HG03280 (cell line): ENCODE measurements around the gene LAGE3.
"Not testable (repeated sequence)": the region's sequence is repeated elsewhere in the genome, so short reads cannot be mapped to it uniquely, and the experiment has no call there.

Experiments used
- ATAC-seq: cut with Tn5 transposase; IDR thresholded peaks from one replicate; pipeline ENCODE4 v1.9.1; 2021; ENCODE audit warnings: mild to moderate bottlenecking, moderate library complexity; ENCODE audit not compliant: unreplicated experiment

LAGE3 gene

GRCh38 chrX:154502989-154503388 is 23.9 kb upstream of the LAGE3 start:
- ATAC-seq = no peak

- no peak for ATAC-seq
These were observed 23.0 kb upstream of the LAGE3 start for GRCh38 chrX:154502098-154502497.

GRCh38 chrX:154501423-154501822 is 22.3 kb upstream of the LAGE3 start:
- not testable (repeated sequence) for ATAC-seq

GRCh38 chrX:154496591-154497137 is 17.6 kb upstream of the LAGE3 start:
- ATAC-seq = not testable (repeated sequence)

GRCh38 chrX:154495472-154495922 is 16.4 kb upstream of the LAGE3 start:
- no peak for ATAC-seq

GRCh38 chrX:154494715-154495114 is 15.6 kb upstream of the LAGE3 start:
- ATAC-seq = no peak

- ATAC-seq = peak; percentile 86
These were observed 11.5 kb upstream of the LAGE3 start, which contains the start of gene SLC10A3 for GRCh38 chrX:154490414-154491083. TSS of gene SLC10A3 (minus strand) at chrX:154490629. CDS start at chrX:154488940, 1,689 bp downstream.

GRCh38 chrX:154490021-154490413 is 10.9 kb upstream of the LAGE3 start:
- peak; percentile 12 for ATAC-seq

- no peak for ATAC-seq
These were observed 10.1 kb upstream of the LAGE3 start for GRCh38 chrX:154489182-154489581.

- ATAC-seq = no peak
These were observed 9.4 kb upstream of the LAGE3 start for GRCh38 chrX:154488336-154489075.

- ATAC-seq = no peak
These were observed 8.6 kb upstream of the LAGE3 start for GRCh38 chrX:154487518-154488290.

- ATAC-seq = peak; percentile 29
These were observed 7.5 kb upstream of the LAGE3 start, which contains the start of gene UBL4A for GRCh38 chrX:154486396-154487207. TSS of gene UBL4A (minus strand) at chrX:154486615. CDS start at chrX:154486584, 31 bp downstream.

GRCh38 chrX:154486052-154486395 is 6.9 kb upstream of the LAGE3 start:
- no peak for ATAC-seq

GRCh38 chrX:154485150-154486051 is 6.3 kb upstream of the LAGE3 start:
- no peak for ATAC-seq

- ATAC-seq = no peak
These were observed 5.4 kb upstream of the LAGE3 start for GRCh38 chrX:154484255-154485149.

GRCh38 chrX:154483325-154483724 is 4.2 kb upstream of the LAGE3 start:
- no peak for ATAC-seq

GRCh38 chrX:154482786-154483185 is 3.7 kb upstream of the LAGE3 start:
- no peak for ATAC-seq

GRCh38 chrX:154481911-154482601 is 3.0 kb upstream of the LAGE3 start:
- ATAC-seq = no peak
